Panc1 (cell line): Measurements from ENCODE around the gene TSHZ1. TPM values are rescaled to one million over a fixed set of nuclear protein-coding genes. Genes with fewer than 3 reads are reported as not detected.

ENCODE experiments used
- ATAC-seq: fragments of 200-7000 bp; cut with Tn5 transposase; 2 replicates; pipeline ENCODE4 v1.9.1; 2020; ENCODE audit warnings: mild to moderate bottlenecking, moderate library complexity
- BruUV-seq: library from RNA; stranded (reverse); fragments of 400-500 nt; replicated peaks from 2 replicates; lab custom pipeline; 2021; lab: Mats Ljungman, UMichigan
- CTCF ChIA-PET: fragments of 300-600 bp; sonication (Branson Sonifier 250); formaldehyde crosslinking; loops from one replicate; lab custom pipeline; 2022; ENCODE audit warnings: antibody characterized with exemption; lab: Charles Lee
- POLR2A ChIA-PET: fragments of 300-600 bp; sonication (Branson Sonifier 250); formaldehyde crosslinking; loops from one replicate; lab custom pipeline; 2022; ENCODE audit warnings: antibody characterized with exemption; lab: Charles Lee
- DNase-seq: peaks from one replicate; pipeline ENCODE4 v3.0.0-alpha.2; 2010; ENCODE audit warnings: low read depth, low spot score
- H3K27ac ChIP-seq: 2 replicates; pipeline ENCODE4 v1.5.1; 2011; ENCODE audit warnings: mild to moderate bottlenecking, low read length, inconsistent platforms
- H3K27me3 ChIP-seq: fragments of 200-500 bp; sonication (Bioruptor generic); 2 replicates; pipeline ENCODE4 v1.6.0; 2014; ENCODE audit warnings: low read length, inconsistent platforms; ENCODE audit not compliant: control insufficient read depth, insufficient read depth
- H3K36me3 ChIP-seq: fragments of 200-500 bp; sonication (Bioruptor generic); 2 replicates; pipeline ENCODE4 v1.5.1; 2014; ENCODE audit warnings: inconsistent platforms, mild to moderate bottlenecking, low read length, moderate library complexity; ENCODE audit not compliant: control insufficient read depth, insufficient read depth
- H3K4me1 ChIP-seq: 2 replicates; pipeline ENCODE4 v1.5.1; 2011; ENCODE audit warnings: inconsistent platforms, mild to moderate bottlenecking, low read length, moderate library complexity; ENCODE audit not compliant: control insufficient read depth, insufficient read depth
- H3K4me3 ChIP-seq, 2 experiments: 2 replicates each; pipeline ENCODE4 v1.5.1; 2011 to 2012; ENCODE audit warnings: low read depth in 2 of 2, low read length in 2 of 2, mild to moderate bottlenecking in 2 of 2, inconsistent platforms in 1 of 2, moderate library complexity in 1 of 2
- H3K9me3 ChIP-seq: fragments of 200-500 bp; sonication (Bioruptor generic); 2 replicates; pipeline ENCODE4 v1.5.1; 2014; ENCODE audit warnings: low read depth, mild to moderate bottlenecking, inconsistent platforms, low read length, moderate library complexity; ENCODE audit not compliant: control insufficient read depth, insufficient read depth
- POLR2AphosphoS5 ChIP-seq: IDR thresholded peaks from 2 replicates; pipeline ENCODE4 v1.6.1; 2012; ENCODE audit warnings: mild to moderate bottlenecking, low read depth, low read length, moderate library complexity
- SIN3A ChIP-seq: IDR thresholded peaks from 2 replicates; pipeline ENCODE4 v1.6.1; 2012; ENCODE audit warnings: low read depth, mild to moderate bottlenecking, low read length, moderate library complexity, borderline replicate concordance; ENCODE audit not compliant: insufficient read depth
- TCF7L2 ChIP-seq: IDR thresholded peaks from 2 replicates; pipeline ENCODE4 v1.6.1; 2011; ENCODE audit warnings: mild to moderate bottlenecking, low read depth, low read length, inconsistent platforms
- in situ Hi-C: cut with HindIII; loops from 2 replicates; pipeline ENCODE4 v1.10.0; 2016; ENCODE audit warnings: low sequenced_read_pairs, low pct_unique_long_range_greater_than_20kb
- intact Hi-C: fragments of 100-400 bp; cut with micrococcal nuclease; formaldehyde crosslinking; loops from one replicate; pipeline ENCODE4 v1.10.0; 2022; ENCODE audit not compliant: unreplicated experiment
- total RNA-seq: library from RNA; stranded (reverse); gene quantifications from one replicate; pipeline ENCODE4 v1.2.1, GENCODE V29; 2021; ENCODE audit not compliant: unreplicated experiment
- TF ChIP-seq, protein P1 (sequence below), 2 experiments: IDR thresholded peaks; 2 replicates each; pipeline ENCODE4 v1.6.1; 2011 to 2012; ENCODE audit warnings: low read depth in 2 of 2, control low read depth in 1 of 2, low read length in 1 of 2, mild to moderate bottlenecking in 1 of 2, moderate library complexity in 1 of 2; ENCODE audit not compliant: insufficient read depth in 1 of 2
- TF ChIP-seq, protein P2 (sequence below): fragments of 450-650 bp; IDR thresholded peaks from 2 replicates; pipeline ENCODE4 v1.5.1; 2017; ENCODE audit warnings: mild to moderate bottlenecking

TSHZ1 gene
- total RNA-seq, 1 experiment from 2014 or later = 10.0 TPM

DNA sequence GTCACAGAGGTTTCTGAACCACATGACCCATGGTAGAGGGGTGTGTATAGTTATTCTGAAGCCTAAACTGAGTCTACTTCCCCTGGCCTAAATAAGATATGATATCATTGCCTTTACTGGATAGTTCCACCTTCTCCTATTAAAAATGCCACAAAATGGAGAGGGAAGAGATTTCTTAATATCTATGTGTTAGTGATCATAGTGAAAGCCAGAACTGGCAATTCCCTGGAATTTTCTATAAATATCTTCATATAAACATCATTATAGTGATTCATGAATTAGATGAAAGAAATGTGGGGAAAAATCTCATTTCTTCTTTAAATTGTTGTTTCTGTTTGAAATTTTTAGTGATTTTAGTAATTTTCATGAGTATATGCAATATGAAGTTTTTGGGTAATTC lies 45.8 kb downstream of the TSHZ1 start:
- no peaks in the 10 kb centered on the region for H3K36me3 ChIP-seq
- no TSS peak for BruUV-seq
- H3K4me3 ChIP-seq = no peak overlapping the region
- H3K4me1 ChIP-seq = no peaks in the 10 kb centered on the region; the same call in 1 of the 2 replicates
- POLR2A ChIA-PET = no interaction called here
- CTCF ChIA-PET = interaction anchor here (0.7 kb wide), 1 partner anchor 1051 kb away, joined by 3 read pairs; no protein-coding TSS in a partner anchor
- TF ChIP-seq POLR2AphosphoS5 (no peak), SIN3A (no peak), TCF7L2 (no peak)
- TF ChIP-seq, protein P1, sequence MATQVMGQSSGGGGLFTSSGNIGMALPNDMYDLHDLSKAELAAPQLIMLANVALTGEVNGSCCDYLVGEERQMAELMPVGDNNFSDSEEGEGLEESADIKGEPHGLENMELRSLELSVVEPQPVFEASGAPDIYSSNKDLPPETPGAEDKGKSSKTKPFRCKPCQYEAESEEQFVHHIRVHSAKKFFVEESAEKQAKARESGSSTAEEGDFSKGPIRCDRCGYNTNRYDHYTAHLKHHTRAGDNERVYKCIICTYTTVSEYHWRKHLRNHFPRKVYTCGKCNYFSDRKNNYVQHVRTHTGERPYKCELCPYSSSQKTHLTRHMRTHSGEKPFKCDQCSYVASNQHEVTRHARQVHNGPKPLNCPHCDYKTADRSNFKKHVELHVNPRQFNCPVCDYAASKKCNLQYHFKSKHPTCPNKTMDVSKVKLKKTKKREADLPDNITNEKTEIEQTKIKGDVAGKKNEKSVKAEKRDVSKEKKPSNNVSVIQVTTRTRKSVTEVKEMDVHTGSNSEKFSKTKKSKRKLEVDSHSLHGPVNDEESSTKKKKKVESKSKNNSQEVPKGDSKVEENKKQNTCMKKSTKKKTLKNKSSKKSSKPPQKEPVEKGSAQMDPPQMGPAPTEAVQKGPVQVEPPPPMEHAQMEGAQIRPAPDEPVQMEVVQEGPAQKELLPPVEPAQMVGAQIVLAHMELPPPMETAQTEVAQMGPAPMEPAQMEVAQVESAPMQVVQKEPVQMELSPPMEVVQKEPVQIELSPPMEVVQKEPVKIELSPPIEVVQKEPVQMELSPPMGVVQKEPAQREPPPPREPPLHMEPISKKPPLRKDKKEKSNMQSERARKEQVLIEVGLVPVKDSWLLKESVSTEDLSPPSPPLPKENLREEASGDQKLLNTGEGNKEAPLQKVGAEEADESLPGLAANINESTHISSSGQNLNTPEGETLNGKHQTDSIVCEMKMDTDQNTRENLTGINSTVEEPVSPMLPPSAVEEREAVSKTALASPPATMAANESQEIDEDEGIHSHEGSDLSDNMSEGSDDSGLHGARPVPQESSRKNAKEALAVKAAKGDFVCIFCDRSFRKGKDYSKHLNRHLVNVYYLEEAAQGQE (IDR thresholded peaks at IDR 0.05; ENCODE audit: insufficient read depth in 1 of 2, low read depth in 2 of 2, low read length in 1 of 2) = no peak
- TF ChIP-seq, protein P2, sequence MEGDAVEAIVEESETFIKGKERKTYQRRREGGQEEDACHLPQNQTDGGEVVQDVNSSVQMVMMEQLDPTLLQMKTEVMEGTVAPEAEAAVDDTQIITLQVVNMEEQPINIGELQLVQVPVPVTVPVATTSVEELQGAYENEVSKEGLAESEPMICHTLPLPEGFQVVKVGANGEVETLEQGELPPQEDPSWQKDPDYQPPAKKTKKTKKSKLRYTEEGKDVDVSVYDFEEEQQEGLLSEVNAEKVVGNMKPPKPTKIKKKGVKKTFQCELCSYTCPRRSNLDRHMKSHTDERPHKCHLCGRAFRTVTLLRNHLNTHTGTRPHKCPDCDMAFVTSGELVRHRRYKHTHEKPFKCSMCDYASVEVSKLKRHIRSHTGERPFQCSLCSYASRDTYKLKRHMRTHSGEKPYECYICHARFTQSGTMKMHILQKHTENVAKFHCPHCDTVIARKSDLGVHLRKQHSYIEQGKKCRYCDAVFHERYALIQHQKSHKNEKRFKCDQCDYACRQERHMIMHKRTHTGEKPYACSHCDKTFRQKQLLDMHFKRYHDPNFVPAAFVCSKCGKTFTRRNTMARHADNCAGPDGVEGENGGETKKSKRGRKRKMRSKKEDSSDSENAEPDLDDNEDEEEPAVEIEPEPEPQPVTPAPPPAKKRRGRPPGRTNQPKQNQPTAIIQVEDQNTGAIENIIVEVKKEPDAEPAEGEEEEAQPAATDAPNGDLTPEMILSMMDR = no peak
- DNase-seq (no peak), ATAC-seq (no peak)
- in situ Hi-C loops (no loop called here), intact Hi-C loops (no loop called here)
- H3K27ac ChIP-seq = no peak overlapping the region
- H3K9me3 ChIP-seq = no peaks in the 10 kb centered on the region
- H3K27me3 ChIP-seq = no peaks in the 10 kb centered on the region

DNA sequence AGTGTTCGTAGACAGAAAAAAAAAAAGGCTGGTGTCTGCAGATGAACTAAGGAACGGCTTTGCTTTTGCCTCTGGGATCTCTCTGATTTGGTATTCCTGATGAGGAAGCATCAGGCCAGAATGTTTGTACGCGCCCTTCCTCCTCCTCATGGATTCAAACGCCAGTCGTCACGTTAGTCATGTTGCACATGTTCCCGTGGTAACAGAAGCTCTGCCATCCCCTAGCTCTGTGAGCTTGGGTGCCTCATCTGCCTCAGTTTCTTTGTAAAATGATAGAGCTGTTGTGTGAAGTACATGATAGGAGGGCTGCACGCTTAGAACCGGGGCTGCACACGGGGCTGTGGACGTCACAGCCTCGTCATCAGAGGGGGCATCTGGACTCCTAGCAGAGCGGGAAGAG lies 47.0 kb downstream of the TSHZ1 start:
- Histone ChIP-seq H3K9me3 (no peaks in the 10 kb centered on the region), H3K27me3 (no peaks in the 10 kb centered on the region), H3K4me1 (no peaks in the 10 kb centered on the region), H3K4me3 (no peak overlapping the region), H3K27ac (no peak overlapping the region), H3K36me3 (no peaks in the 10 kb centered on the region)
- ATAC-seq = 0 out of 2 replicates have a peak, but pooled peaks have one; percentile 31
- CTCF ChIA-PET = interaction anchor here (0.6 kb wide), 1 partner anchor 19 kb away, joined by 3 read pairs; no protein-coding TSS in a partner anchor
- in situ Hi-C loops = no loop called here
- intact Hi-C loops = no loop called here
- no peak for DNase-seq
- POLR2A ChIA-PET = interaction anchor here (0.5 kb wide), 1 partner anchor 213 kb away, joined by 3 read pairs; no protein-coding TSS in a partner anchor
- no TSS peak for BruUV-seq
- TF ChIP-seq, protein P1 (IDR thresholded peaks at IDR 0.05; ENCODE audit: insufficient read depth in 1 of 2, low read depth in 2 of 2, low read length in 1 of 2) = no peak
- TF ChIP-seq POLR2AphosphoS5 = no peak
- TF ChIP-seq TCF7L2 = no peak
- no peak for TF ChIP-seq SIN3A
- TF ChIP-seq, protein P2 = no peak
